OCI-LY7 (cell line): ENCODE results near the gene TNPO1.

Experiments used
- EZH2phosphoT487 ChIP-seq: fragments of 200-600 bp; sonication (generic); IDR thresholded peaks from 2 replicates; pipeline ENCODE4 v1.6.1; 2018; ENCODE audit warnings: low read depth, borderline replicate concordance, mild to moderate bottlenecking, mixed run types, antibody characterized with exemption, low read length, moderate library complexity, mixed read lengths
- TF ChIP-seq, protein P1 (sequence below): fragments of 200-600 bp; sonication (generic); conservative IDR thresholded peaks from 2 replicates; pipeline ENCODE4 v1.5.1; 2014; ENCODE audit warnings: mild to moderate bottlenecking, antibody characterized with exemption, low read length, moderate library complexity, mixed read lengths

GRCh38 chr5:72844218-72844603, 27.8 kb downstream of the TNPO1 start:
- TF ChIP-seq, protein P1, sequence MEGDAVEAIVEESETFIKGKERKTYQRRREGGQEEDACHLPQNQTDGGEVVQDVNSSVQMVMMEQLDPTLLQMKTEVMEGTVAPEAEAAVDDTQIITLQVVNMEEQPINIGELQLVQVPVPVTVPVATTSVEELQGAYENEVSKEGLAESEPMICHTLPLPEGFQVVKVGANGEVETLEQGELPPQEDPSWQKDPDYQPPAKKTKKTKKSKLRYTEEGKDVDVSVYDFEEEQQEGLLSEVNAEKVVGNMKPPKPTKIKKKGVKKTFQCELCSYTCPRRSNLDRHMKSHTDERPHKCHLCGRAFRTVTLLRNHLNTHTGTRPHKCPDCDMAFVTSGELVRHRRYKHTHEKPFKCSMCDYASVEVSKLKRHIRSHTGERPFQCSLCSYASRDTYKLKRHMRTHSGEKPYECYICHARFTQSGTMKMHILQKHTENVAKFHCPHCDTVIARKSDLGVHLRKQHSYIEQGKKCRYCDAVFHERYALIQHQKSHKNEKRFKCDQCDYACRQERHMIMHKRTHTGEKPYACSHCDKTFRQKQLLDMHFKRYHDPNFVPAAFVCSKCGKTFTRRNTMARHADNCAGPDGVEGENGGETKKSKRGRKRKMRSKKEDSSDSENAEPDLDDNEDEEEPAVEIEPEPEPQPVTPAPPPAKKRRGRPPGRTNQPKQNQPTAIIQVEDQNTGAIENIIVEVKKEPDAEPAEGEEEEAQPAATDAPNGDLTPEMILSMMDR: no peak
- no peak for TF ChIP-seq EZH2phosphoT487
